ENCODE results near the gene TEAD1.

DNA sequence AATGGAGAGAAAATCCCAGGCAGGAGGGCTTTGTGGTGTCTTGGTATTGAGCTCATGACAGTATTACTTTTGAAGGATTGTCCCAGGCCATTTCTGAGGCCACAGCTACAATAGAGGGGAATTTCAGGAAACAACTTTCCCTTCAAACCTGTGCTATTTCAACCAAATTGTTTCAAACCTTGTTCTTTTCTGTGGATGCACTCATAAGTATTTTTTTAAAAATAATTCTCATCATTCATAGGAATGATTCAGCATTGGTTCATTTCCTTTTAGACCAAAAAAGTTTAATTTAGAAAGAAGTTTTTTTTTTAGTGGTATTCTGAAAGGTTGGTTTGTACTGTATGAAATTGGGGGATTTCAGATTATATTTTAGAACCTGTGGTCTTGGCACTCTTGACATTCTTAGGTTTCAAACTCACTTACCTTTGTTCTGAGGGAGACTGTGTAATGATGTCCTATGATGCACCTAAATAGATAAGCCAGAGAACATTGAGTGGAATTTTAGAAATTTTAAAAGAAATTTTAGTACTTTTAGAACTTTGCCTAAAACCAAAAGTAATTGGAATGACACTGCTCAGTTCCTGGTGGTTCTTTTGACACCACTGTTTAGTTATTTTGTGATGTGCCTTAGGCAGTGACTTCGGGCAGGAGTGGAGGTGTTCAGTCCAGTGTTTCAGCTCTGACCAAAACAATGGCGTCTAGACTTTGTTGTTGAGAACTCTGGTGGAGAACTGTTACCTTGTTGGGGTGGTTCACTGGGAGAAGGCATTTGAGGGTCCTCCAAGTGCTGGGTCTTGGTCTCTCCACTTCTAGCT lies 12.2 kb downstream of the TEAD1 start:
- TF ChIP-seq, protein P1, sequence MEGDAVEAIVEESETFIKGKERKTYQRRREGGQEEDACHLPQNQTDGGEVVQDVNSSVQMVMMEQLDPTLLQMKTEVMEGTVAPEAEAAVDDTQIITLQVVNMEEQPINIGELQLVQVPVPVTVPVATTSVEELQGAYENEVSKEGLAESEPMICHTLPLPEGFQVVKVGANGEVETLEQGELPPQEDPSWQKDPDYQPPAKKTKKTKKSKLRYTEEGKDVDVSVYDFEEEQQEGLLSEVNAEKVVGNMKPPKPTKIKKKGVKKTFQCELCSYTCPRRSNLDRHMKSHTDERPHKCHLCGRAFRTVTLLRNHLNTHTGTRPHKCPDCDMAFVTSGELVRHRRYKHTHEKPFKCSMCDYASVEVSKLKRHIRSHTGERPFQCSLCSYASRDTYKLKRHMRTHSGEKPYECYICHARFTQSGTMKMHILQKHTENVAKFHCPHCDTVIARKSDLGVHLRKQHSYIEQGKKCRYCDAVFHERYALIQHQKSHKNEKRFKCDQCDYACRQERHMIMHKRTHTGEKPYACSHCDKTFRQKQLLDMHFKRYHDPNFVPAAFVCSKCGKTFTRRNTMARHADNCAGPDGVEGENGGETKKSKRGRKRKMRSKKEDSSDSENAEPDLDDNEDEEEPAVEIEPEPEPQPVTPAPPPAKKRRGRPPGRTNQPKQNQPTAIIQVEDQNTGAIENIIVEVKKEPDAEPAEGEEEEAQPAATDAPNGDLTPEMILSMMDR (IDR thresholded peaks at IDR 0.05; ENCODE audit: low read length), result no peak
- TF ChIP-seq EZH2 (optimal IDR thresholded peaks at IDR 0.05; ENCODE audit: low read depth, low read length), result no peak
